GM12874 (cell line): ENCODE measurements around the gene C19orf38.

ENCODE experiments used
- CTCF ChIP-seq: IDR thresholded peaks from 2 replicates; pipeline ENCODE4 v1.5.1; 2011; ENCODE audit warnings: low read depth, mild to moderate bottlenecking, control low read depth, low read length, moderate library complexity; ENCODE audit not compliant: insufficient read depth

The C19orf38 gene

GRCh38 chr19:10832939-10833296 is 15.3 kb upstream of the C19orf38 start:
- TF ChIP-seq CTCF, result no peak

GRCh38 chr19:10835089-10835753 is 13.0 kb upstream of the C19orf38 start:
- TF ChIP-seq CTCF, result no peak

- 0 out of 2 replicates have a peak, but pooled peaks have one; percentile 2 for TF ChIP-seq CTCF
Observed at GRCh38 chr19:10835754-10836478, 12.3 kb upstream of the C19orf38 start, which contains the start of gene TMED1. Gene TMED1 (minus strand): TSS chr19:10836212. CDS start chr19:10836191, 21 bp downstream.

GRCh38 chr19:10836479-10837330 is 11.5 kb upstream of the C19orf38 start:
- TF ChIP-seq CTCF, result no peak

- TF ChIP-seq CTCF, result no peak
Observed at GRCh38 chr19:10838377-10838776, 9.8 kb upstream of the C19orf38 start.

- no peak for TF ChIP-seq CTCF
Observed at GRCh38 chr19:10839114-10840050, 8.8 kb upstream of the C19orf38 start.
